ENCODE results near the gene CBX6. TPM values are rescaled to one million over a fixed set of nuclear protein-coding genes. Genes with fewer than 3 reads are reported as not detected.
A peak's percentile ranks its signal among the peaks of the same experiment; 100 is the strongest.

The CBX6 gene
- total RNA-seq, 2 experiments from 2014 or later, result 41.6 to 42.8 TPM

- H3K27ac Mint-ChIP-seq, result no peak overlapping the region
- peaks cover 5 to 12% of the 10 kb centered on the region in 2 experiments for H3K27me3 ChIP-seq (ENCODE audit: control insufficient read depth in 1 of 2, insufficient read depth in 2 of 2, low read length in 2 of 2)
- CTCF ChIA-PET, result interaction anchor here (0.7 to 1.3 kb wide), 4 partner anchors 27 to 87 kb away, joined by 3 to 4 read pairs (median 4); no protein-coding TSS in a partner anchor
- H3K27me3 Mint-ChIP-seq, result peaks cover 21% of the 10 kb centered on the region
- no peak overlapping the region for H3K4me3 ChIP-seq (ENCODE audit: low read length)
- intact Hi-C loops (cut with DNase I, micrococcal nuclease), result loop anchor here (5.0 kb wide), 3 partner anchors 86 to 111 kb away; partner anchors contain the start of gene SUN2 (in 1 of the 2)
- POLR2A ChIA-PET, result interaction anchor here (0.7 to 2.6 kb wide), 18 partner anchors 9 to 466 kb away, joined by 3 to 50 read pairs (median 4); partner anchors contain the start of genes CBX6, GTPBP1, SUN2 and TOMM22
- H3K4me1 ChIP-seq (ENCODE audit: insufficient read depth, low read length), result peaks cover 24% of the 10 kb centered on the region
- no peaks in the 10 kb centered on the region for H3K36me3 ChIP-seq (ENCODE audit: insufficient read depth, low read length)
- TF ChIP-seq CTCF (IDR thresholded peaks at IDR 0.05), result no peak
- H3K36me3 Mint-ChIP-seq (ENCODE audit: low read depth), result no peaks in the 10 kb centered on the region
- no peaks in the 10 kb centered on the region for H3K9me3 Mint-ChIP-seq
- H3K27ac ChIP-seq (ENCODE audit: low read depth in 1 of 2, low read length in 2 of 2), result no peak overlapping the region
- peak in 13 of 14 experiments; percentile 23 to 87 (median 59) for DNase-seq
- no peaks in the 10 kb centered on the region for H3K9me3 ChIP-seq (ENCODE audit: control insufficient read depth in 1 of 2, insufficient read depth in 1 of 2, low read length in 2 of 2)
- ATAC-seq (ENCODE audit: poor library complexity), result peak; percentile 88
- H3K4me3 Mint-ChIP-seq, result no peak overlapping the region
- peaks cover 30% of the 10 kb centered on the region for H3K4me1 Mint-ChIP-seq (ENCODE audit: low read depth)
Measured at GRCh38 chr22:38843201-38843656, 28.8 kb downstream of the CBX6 start.

- H3K4me3 Mint-ChIP-seq, result peak overlapping the region; percentile 88
- DNase-seq (no peak), ATAC-seq (ENCODE audit: poor library complexity) (no peak)
- Histone ChIP-seq H3K4me1 (ENCODE audit: insufficient read depth, low read length) (peaks cover 24% of the 10 kb centered on the region), H3K27me3 (ENCODE audit: control insufficient read depth in 1 of 2, insufficient read depth in 2 of 2, low read length in 2 of 2) (peaks cover 5 to 12% of the 10 kb centered on the region in 2 experiments), H3K9me3 (ENCODE audit: control insufficient read depth in 1 of 2, insufficient read depth in 1 of 2, low read length in 2 of 2) (no peaks in the 10 kb centered on the region), H3K4me3 (ENCODE audit: low read length) (peak overlapping the region; percentile 35), H3K27ac (ENCODE audit: low read depth in 1 of 2, low read length in 2 of 2) (no peak overlapping the region), H3K36me3 (ENCODE audit: insufficient read depth, low read length) (no peaks in the 10 kb centered on the region)
- CTCF ChIA-PET, result interaction anchor here (0.7 to 1.3 kb wide), 4 partner anchors 27 to 86 kb away, joined by 3 to 4 read pairs (median 4); no protein-coding TSS in a partner anchor
- POLR2A ChIA-PET, result interaction anchor here (0.7 to 2.6 kb wide), 18 partner anchors 9 to 466 kb away, joined by 3 to 50 read pairs (median 6); partner anchors contain the start of genes CBX6, GTPBP1, SUN2 and TOMM22
- H3K27me3 Mint-ChIP-seq, result peaks cover 21% of the 10 kb centered on the region
- H3K27ac Mint-ChIP-seq, result no peak overlapping the region
- H3K9me3 Mint-ChIP-seq, result no peaks in the 10 kb centered on the region
- no peak for TF ChIP-seq CTCF (IDR thresholded peaks at IDR 0.05)
- no peaks in the 10 kb centered on the region for H3K36me3 Mint-ChIP-seq (ENCODE audit: low read depth)
- peaks cover 30% of the 10 kb centered on the region for H3K4me1 Mint-ChIP-seq (ENCODE audit: low read depth)
- intact Hi-C loops (cut with DNase I, micrococcal nuclease), result loop anchor here (5.0 kb wide), 3 partner anchors 85 to 110 kb away; partner anchors contain the start of gene SUN2 (in 1 of the 2)
Measured at GRCh38 chr22:38842512-38843200, 29.4 kb downstream of the CBX6 start.

GRCh38 chr22:38841635-38842034 lies 30.4 kb downstream of the CBX6 start:
- ChIA-PET CTCF (no interaction called here), POLR2A (interaction anchor here (0.9 to 2.0 kb wide), 2 partner anchors 105 to 109 kb away, joined by 3 to 6 read pairs; no protein-coding TSS in a partner anchor)
- H3K27me3 ChIP-seq (ENCODE audit: control insufficient read depth in 1 of 2, insufficient read depth in 2 of 2, low read length in 2 of 2), result peaks cover 5 to 12% of the 10 kb centered on the region in 2 experiments
- no peaks in the 10 kb centered on the region for H3K9me3 ChIP-seq (ENCODE audit: control insufficient read depth in 1 of 2, insufficient read depth in 1 of 2, low read length in 2 of 2)
- Mint-ChIP-seq H3K4me3 (peak overlapping the region; percentile 88), H3K9me3 (no peaks in the 10 kb centered on the region), H3K27ac (no peak overlapping the region), H3K36me3 (ENCODE audit: low read depth) (no peaks in the 10 kb centered on the region), H3K27me3 (peaks cover 21% of the 10 kb centered on the region), H3K4me1 (ENCODE audit: low read depth) (peaks cover 30% of the 10 kb centered on the region)
- H3K4me3 ChIP-seq (ENCODE audit: low read length), result no peak overlapping the region
- TF ChIP-seq CTCF (IDR thresholded peaks at IDR 0.05), result no peak
- H3K27ac ChIP-seq (ENCODE audit: low read depth in 1 of 2, low read length in 2 of 2), result no peak overlapping the region
- no peaks in the 10 kb centered on the region for H3K36me3 ChIP-seq (ENCODE audit: insufficient read depth, low read length)
- ATAC-seq (ENCODE audit: poor library complexity), result no peak
- intact Hi-C loops (cut with DNase I, micrococcal nuclease), result loop anchor here (2.0 to 5.0 kb wide), 4 partner anchors 43 to 109 kb away; partner anchors contain the start of gene SUN2 (in 1 of the 2)
- H3K4me1 ChIP-seq (ENCODE audit: insufficient read depth, low read length), result peaks cover 24% of the 10 kb centered on the region
- no peak for DNase-seq
